Stimulated activated CD8-positive, alpha-beta memory T cell treated with anti-CD3 and anti-CD28 coated beads, Interleukin-12 subunit alpha, Interleukin-12 subunit beta, amount 100 ng/mL, for 24 hours (primary cell): ENCODE results near the gene NGRN.
"Not testable (repeated sequence)": the region's sequence is repeated elsewhere in the genome, so short reads cannot be mapped to it uniquely, and the experiment has no call there.

Experiments used
- DNase-seq: peaks from one replicate; pipeline ENCODE4 v3.0.0-alpha.2; 2020; ENCODE audit errors: extremely low read depth

The NGRN gene

DNA sequence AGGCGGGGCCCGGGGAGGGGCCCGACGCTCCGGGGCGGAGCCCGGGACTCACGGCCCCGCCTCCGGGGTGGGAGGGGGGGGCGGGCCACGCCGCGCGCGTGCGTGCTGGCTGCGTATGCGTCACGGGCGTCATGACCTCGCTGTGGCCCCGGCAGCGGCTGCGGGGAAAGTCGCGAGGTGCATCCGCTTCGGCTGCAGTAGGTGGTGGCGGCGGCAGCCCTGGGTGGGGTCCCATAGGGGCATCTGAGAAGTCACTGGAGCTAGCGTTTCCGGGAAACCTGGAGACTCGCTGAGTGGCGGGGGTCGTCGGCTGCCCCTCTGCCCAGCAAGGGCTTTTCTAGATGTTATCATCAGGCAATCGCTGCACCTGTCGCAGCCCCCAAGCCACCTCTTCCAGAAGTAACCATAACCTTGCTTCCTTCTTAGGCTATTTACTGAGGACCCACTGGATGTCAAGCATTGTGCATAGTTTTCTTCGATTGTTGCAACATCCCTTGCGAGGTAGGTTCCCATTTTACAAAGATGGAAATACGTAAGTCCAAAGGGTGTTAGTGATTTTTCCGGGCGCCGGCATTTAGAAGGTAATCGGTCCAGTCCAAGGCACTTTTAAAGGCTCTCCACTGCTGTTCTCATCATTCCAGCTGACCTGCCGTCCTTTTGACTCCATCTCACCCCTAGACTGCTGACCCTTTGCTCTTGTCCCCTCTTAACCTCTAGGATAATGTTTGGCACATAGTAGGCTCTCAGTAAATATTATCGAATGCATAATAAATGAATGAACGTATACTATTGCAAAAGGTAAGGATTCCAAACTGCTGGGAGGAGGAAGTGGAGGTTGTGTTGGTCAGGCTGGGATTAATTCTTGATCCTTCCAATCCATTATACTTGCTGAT is 31.1 kb upstream of the NGRN start, which contains the start of gene GDPGP1:
TSS of gene GDPGP1 (plus strand) at position 114 of the 893 bp plus-strand sequence. CDS start 6,700 bp downstream, outside the sequence.
- no peak for DNase-seq

DNA sequence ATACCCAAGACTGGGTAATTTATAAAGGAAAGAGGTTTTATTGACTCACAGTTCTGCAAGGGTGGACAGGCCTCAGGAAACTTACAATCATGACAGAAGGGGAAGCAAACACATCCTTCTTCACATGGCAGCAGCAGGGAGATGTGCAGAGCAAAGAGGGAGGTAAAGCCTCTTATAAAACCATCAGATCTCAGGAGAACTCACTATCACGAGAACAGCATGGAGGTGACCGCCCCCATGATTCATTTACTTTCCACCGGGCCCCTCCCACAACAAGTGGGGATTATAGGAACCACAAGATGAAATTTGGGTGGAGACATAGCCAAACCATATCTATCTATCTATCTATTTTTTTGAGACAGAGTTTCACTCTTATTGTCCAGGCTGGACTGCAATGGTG is 26.1 kb upstream of the NGRN start:
- DNase-seq = no peak

DNA sequence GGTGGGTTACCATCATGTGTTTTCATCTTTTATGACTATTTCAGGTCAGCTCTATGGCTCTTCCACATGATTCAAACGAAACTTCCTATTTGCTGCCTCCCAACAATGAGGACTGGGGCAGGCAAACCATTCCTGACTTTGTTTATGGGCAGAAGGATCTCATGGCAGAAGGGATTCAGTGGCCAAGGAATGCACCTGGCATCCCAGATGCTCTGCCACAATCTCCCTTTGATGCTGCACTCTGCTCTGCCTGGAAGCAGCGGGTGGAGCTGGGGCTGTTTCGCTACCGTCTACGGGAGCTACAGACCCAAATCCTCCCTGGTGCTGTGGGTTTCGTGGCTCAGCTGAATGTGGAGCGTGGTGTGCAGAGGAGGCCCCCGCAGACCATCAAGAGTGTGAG is 24.6 kb upstream of the NGRN start:
- no peak for DNase-seq

DNA sequence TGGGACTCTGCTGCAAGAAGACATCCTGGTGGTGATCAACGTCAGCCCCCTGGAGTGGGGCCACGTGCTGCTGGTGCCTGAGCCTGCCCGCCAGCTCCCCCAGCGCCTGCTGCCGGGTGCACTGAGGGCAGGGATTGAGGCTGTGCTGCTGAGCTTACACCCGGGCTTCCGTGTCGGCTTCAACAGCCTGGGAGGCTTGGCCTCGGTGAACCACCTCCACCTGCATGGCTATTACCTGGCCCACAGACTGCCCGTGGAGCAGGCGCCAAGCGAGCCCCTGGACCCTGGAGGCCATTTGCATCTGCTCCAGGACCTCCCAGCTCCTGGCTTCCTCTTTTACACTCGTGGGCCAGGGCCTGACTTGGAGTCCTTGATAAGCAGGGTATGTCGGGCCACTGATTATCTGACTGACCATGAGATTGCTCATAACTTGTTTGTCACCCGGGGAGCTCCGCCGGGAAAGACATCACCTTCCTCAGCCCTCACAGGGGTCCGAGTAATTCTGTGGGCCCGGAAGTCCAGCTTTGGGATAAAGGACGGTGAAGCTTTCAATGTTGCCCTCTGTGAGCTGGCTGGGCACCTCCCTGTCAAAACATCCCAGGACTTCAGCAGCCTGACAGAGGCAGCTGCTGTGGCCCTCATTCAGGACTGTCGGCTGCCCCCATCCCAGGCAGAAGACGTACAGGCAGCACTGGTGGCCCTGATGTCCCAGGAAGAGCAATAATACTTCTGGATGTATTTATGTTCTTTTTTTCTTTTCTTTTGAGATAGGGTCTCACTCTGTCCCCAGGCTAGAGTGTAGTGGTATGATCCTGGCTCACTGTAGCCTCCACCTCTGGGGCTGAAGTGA is 23.9 kb upstream of the NGRN start:
- no peak for DNase-seq

DNA sequence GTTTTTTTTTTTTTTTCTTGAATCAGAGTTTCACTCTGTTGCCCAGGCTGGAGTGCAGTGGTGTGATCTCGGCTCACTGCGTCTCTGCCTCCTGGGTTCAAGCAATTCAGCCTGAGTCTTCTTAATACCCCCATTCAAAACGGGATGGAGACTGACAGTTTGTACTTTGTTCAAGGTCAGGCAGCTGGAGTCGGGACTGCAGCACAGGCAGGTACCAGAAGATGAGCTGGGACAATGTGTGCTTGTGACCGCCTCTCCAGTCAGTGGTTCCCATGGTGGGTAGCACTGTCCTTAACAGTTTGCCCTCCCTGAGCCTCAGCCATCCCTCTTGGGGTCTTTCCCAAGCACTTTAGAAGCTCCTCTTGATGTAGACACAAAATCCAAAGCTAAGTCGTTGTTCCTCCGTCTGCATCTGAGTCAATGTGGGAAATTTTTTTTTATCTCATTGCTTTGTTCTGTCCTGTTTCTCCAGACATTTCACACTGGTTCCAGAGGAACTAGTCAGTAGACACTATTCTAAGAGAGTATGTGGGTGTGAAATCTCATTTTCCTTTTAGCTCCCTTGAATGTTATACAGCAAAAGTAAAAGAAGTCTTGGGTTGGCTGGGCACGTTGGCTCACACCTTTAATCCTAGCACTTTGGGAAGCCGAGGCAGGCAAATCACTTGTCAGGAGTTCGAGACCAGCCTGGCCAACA is 21.4 kb upstream of the NGRN start:
- no peak for DNase-seq

DNA sequence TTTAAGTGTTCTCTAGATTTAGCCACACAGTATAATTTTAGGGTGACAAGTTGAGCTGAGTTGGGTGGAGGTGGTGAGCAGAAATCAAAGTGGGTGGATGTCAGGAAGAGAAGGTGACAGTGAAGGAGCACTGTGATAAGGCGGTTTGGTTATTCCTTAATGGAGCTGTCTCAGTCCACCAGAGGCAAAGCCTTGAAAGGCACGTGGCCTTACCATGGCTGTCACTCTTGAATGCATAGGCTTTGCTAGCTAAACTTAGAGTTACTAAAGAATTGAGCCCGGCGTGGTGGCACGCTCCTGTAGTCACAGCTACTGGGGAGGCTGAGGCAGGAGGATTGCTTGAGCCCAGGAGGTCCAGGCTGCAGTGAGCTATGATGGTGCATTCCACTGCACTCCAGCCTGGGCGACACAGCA is 16.7 kb upstream of the NGRN start:
- no peak for DNase-seq

DNA sequence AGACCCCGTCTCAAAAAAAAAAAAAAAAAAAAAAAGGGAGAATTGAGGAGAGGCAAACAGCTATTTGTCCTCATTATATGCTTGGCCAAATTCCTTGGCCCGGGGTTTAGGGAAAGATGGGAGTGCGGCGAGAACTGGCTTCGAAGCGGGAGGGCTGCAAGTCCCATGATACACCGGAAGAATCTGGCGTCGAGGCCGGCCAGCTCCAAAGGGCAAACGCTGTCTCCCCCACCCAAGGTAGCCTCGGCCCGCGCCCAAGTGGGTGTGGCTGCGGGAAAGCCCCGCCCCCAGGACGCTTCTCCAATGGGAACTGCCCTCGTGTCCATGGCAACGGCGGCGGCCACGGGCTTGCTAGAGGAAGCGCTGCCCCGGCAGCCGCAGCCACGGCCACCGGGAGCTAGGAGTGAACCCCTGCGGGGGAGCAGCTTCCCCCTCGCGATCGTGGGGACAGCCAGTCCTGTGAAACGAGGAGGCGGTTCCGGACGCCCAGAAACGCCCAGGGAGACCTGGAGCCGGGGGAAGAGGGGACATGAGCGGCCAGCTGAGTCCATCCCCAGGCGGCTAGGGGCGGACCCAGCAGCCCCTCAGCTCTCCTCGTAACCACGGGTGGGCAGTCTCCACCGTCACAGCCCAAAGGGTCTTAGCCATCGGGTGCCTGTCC is 16.1 kb upstream of the NGRN start, which contains the start of gene TTLL13:
TSS of gene TTLL13 (plus strand) at position 354 of the 661 bp plus-strand sequence. CDS start 1,075 bp downstream, outside the sequence.
- peak; percentile 76 for DNase-seq

DNA sequence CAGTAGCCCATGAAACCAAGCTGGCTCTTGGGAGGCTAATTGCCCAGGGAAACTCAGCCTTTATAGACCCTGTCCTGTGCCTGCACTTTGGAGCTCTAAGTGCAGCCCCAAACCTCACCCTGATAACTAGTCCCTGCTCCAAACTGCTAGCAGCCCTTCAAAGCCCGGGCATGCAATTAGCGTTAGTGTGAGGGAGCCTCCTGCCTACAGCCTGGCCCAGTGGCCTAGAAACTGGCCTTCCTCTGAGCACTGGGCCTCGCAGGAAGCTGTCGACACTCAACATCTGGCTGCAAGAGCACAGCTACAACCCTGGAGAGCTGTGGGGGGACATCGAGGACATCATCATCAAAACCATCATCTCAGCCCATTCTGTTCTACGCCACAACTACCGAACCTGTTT is 7.7 kb upstream of the NGRN start:
- no peak for DNase-seq

DNA sequence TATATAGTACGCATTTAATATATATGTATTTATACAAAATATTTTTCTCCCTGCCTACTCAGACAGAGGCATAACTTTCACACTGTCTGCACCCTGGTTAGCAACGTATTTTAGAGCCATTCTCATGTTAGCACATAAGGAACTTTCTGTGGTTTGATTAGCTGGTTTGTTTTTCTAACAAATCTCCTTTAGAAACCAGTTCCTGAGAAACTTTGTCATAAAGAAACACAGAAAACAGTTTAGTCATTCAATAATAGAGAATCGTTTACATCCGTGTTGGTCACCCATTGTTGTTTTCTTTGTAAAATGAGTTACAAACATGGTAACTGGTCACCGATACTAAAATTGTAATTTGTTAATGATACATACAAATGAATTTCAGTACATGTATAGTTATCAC is 5.9 kb upstream of the NGRN start:
- DNase-seq = no peak

DNA sequence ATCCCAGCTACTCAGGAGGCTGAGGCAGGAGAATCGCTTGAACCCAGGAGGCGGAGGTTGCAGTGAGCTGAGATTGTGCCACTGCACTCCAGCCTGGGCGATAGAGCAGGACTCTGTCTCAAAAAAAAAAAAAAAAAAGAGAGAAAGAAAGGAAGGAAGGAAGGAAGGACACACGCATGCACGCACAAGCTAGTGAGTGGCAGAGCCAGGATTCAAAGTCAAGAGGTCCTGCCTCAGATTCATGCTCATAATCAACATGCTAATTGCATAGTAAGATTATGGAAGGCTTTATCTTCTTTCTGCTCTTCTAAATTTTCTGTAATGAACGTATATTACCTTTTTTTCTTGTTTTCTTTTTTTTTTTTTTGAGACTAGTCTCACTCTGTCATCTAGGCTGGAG is 4.7 kb upstream of the NGRN start:
- DNase-seq = not testable (repeated sequence)

DNA sequence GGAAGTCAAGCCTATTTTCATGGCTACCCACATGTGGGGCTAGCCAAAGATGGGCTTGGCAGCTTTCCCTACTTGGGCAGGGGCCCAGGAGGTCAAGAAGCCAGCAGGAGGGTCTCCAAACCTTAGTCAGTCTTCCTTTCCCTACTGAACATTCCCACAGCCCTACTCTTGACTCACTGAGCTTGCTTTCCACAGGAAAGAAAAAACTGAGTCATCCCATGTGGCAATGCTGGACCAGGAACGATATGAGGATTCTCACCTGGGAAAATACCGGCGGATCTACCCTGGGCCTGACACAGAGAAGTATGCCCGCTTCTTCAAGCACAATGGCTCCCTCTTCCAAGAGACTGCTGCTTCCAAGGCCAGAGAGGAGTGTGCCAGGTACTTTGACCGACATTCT is 3.7 kb upstream of the NGRN start:
- no peak for DNase-seq

DNA sequence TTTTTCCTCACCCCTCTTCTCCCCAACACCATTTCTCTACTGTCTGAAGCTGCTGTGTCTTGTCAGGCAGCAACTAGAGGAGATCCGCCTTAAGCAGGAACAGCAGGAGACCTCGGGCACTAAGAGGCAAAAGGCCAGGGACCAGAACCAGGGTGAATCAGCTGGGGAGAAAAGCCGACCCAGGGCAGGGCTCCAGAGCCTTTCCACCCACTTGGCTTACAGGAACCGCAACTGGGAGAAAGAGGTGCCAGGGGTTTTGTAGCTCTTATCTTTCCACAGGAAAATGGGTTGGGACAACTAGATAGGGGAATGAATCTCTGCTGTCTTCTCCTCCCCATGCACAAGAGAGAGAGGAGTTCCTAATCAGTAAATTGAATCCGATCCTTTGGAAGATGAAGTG is 3.0 kb upstream of the NGRN start:
- DNase-seq = no peak

DNA sequence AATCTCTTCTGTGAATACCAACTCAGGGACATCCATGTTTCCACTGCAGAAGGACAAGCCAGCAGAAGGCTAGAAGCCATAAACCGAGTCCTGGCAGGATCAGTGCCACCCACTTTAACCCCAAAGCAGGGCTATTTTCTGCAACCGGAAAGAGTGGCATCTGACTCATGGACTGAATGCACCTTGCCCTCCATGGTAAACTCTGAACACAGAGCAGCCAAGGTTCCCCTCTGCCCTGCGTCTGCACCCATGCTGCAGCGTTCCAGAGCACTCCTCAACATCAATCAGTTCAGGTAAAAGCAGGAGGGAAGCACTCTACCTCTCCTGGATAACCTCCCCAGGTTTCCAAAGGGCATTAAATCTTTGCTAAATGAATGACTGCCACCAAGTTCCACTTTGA is 801 bp upstream of the NGRN start:
- no peak for DNase-seq

DNA sequence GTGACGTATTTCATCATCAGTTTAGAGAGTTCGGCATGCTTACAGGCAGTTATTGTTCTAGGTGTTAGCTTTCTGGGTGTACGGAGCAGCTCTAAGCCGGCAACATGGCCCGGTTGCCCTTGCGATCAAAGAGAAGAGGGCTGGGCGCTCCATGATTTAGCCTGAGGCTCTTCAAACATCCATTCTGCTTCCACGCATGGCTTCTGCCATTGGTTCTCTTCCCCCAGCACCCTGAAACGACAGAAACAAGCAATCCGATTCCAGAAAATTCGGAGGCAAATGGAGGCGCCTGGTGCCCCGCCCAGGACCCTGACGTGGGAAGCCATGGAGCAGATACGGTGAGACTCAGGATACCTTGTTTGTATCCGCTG is 574 bp downstream of the NGRN start:
- no peak for DNase-seq

DNA sequence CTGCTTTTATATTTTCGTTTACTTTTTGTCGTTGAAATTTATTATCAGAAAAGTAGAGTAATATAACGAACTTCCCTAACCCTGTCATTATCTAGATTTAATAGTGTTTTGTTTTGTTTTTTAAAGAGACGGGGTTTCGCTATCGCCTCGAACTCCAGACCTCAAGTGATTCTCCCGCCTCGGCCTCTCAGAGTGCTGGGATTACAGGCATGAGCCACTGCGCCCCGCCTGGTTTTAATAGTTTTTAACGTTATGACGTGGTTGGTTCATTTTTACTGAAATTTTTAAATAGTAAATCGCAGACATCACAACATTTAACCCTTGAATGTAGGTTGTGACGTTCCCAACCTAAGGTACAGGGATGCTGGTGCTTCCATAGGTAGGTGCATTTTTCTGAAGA is 1.0 kb downstream of the NGRN start:
- DNase-seq = no peak

DNA sequence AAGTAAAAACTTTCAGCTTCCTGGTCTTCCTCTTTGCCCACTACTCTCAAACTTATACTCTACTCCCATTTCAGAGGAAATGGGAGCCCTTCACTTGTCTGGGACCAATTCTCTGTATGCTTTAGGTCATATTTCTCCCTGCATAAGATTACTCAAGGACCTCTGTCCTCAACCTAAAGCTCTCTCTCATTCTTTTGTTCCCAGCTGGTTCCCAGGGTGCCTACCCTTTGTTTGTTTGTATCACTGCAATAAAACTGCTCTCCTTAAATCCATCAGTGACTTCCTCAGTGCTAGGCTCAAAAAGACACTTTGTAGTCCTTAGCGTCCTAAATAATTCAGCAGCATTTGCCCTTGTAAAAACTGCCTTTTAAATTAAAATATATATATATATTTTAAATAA is 2.9 kb downstream of the NGRN start:
- no peak for DNase-seq

DNA sequence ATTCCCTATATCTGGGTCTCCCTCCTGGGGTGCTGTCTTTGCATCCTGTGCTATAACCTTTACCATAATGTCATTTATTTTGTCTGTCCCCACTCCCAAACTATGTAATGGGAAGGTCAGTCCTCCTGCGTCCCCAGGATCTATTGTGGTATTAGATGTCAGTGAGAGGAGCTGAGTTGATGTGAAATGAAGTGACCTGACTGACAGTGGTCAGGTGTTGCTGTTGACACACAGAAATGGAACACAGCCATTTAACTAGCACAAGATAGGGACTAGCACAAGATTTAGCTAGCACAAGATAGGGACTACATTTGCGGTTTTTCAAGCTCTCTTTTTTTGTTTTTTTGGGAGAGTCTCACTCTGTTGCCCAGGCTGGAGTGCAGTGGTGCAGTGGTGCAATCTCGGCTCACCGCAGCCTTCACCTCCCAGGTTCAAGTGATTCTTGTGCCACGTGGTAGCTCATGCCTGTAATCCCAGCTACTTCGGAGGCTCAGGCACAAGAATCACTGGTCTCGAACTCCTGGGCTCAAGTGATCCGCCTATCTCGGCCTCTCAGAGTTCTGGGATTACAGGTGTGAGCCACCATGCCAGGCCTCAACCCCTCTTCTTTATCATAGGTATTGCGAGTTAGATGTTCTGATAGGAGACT is 5.2 kb downstream of the NGRN start:
- no peak for DNase-seq

DNA sequence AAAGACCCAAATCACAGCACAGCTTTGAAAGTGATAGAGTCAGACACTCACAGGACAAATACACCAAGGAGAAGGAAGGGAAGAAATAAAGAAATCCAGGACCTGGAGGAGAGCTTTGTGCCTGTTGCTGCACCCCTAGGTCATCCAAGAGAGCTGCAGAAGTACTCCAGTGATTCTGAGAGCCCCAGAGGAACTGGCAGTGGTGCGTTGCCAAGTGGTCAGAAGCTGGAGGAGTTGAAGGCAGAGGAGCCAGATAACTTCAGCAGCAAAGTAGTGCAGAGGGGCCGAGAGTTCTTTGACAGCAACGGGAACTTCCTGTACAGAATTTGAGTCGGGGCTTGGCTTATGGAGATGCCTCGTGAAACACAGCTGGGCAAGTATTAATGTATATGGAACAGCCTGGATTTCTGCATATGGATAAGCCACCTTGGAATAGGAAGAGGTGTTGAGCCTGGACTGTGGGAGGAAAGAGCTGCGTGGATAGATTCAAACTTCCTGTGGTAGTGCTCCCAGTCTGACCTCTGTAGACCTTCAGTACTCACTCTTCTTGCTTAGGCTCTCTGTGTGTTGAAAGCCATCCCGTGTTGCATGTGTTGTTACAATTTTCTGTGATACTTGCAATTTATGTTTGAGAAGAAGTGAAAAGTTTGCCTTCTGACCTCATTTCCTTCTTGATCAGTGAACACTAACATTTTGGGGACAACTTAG is 6.1 kb downstream of the NGRN start:
- no peak for DNase-seq

DNA sequence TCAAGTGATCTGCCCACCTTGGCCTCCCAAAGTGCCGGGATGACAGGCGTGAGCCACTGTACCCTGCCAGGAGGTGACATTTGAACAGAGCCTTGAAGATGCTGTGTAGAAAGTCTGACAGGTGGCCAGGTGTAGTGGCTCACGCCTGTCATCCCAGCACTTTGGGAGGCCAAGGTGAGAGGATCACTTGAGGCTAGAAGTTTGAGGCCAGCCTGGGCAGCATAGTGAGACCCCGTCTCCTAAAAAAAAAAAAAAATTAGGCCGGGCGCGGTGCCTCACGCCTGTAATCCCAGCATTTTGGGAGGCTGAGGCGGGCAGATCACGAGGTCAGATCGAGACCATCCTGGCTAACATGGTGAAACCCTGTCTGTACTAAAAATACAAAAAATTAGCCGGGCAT is 13.0 kb downstream of the NGRN start:
- DNase-seq = not testable (repeated sequence)

DNA sequence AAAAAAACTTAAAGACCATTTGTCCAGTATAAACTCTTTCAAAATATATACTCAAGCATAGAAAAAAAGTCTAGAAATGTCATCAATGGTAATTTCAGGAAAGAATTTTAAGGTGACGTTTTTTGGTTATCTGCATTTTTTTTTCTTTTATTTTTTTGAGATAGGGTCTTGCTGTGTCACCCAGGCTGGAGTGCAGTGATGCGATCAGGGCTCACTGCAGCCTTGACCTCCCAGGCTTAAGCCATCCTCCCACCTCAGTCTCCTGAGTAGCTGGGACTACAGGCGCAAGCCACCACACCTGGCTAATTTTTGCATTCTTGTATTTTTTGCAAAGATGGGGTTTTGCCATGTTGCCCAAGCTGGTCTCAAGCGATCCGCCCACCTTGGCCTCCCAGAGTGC is 15.3 kb downstream of the NGRN start:
- not testable (repeated sequence) for DNase-seq
